Esophagus (tissue), 2 donors: ENCODE results near the gene CYSRT1. TPM values are rescaled to one million over a fixed set of nuclear protein-coding genes. Genes with fewer than 3 reads are reported as not detected.

Experiments
- H3K27ac ChIP-seq, 2 donors: one replicate each; pipeline ENCODE4 v1.5.1; 2013; ENCODE audit warnings: low read depth in 2 of 2, mild to moderate bottlenecking in 2 of 2, inconsistent platforms in 1 of 2, low read length in 1 of 2, moderate library complexity in 1 of 2
- H3K27me3 ChIP-seq, 2 donors: one replicate each; pipeline ENCODE4 v1.6.1; 2013; ENCODE audit warnings: low read length in 2 of 2, control low read depth in 1 of 2, mild to moderate bottlenecking in 1 of 2; ENCODE audit not compliant: insufficient read depth in 2 of 2, control insufficient read depth in 1 of 2
- H3K36me3 ChIP-seq, 2 donors: one replicate each; pipeline ENCODE4 v1.6.1; 2013; ENCODE audit warnings: low read length in 1 of 2; ENCODE audit not compliant: control insufficient read depth in 2 of 2, insufficient read depth in 2 of 2
- H3K4me1 ChIP-seq, 2 donors: one replicate each; pipeline ENCODE4 v1.6.1; 2013; ENCODE audit warnings: low read length in 1 of 2; ENCODE audit not compliant: control insufficient read depth in 2 of 2, insufficient read depth in 2 of 2
- H3K4me3 ChIP-seq, 2 donors: one replicate each; pipeline ENCODE4 v1.5.1; 2013; ENCODE audit warnings: low read length in 2 of 2, mild to moderate bottlenecking in 2 of 2, low read depth in 1 of 2, moderate library complexity in 1 of 2
- H3K9me3 ChIP-seq, 2 donors: one replicate each; pipeline ENCODE4 v1.6.1; 2013; ENCODE audit warnings: mild to moderate bottlenecking in 2 of 2, low read depth in 1 of 2, low read length in 1 of 2, moderate library complexity in 1 of 2; ENCODE audit not compliant: control insufficient read depth in 2 of 2, insufficient read depth in 1 of 2
- WGBS, 2 donors: extraction: QIAGEN DNeasy Blood & Tissue Kit; methylation state at CpG; one replicate each; pipeline ENCODE4 v1.1.7; 2013; 5-methylcytosine and 5-hydroxymethylcytosine counted together
- polyA plus RNA-seq, 2 donors: library from polyadenylated mRNA; stranded (reverse); fragments of 200-250 nt; gene quantifications; one replicate each; pipeline ENCODE4 v1.2.3, GENCODE V29; 2013
- donor health status: healthy with polysubstance abuse.
- donor health status: Bipolar disorder and iron deficiency.

The CYSRT1 gene
- polyA plus RNA-seq, 2 donors = 334 to 342 TPM

DNA sequence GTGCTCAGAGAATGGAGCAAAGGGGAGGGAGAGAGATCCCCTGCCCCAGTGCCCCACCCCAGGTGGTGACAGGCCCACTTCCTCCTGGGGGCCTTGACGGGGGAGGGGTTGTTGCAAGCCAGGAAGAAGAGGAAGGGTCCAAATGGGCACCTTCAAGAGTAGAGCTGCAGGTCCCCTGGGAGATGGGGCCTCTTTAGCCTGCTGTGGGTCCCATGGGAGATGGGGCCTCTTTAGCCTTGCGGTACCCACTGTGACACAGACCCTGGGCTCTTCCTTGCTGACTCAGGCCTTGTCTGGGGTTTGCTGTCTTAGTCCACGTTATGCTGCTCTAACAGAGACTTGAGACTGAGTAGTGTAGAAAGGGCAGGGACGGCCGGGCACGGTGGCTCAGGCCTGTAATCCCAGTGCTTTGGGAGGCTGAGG lies 43.0 kb downstream of the CYSRT1 start:
- peaks cover 4 to 48% of the 10 kb centered on the region in 2 donors for H3K36me3 ChIP-seq

GRCh38 chr9:137268538-137269201 lies 43.7 kb downstream of the CYSRT1 start:
- Histone ChIP-seq H3K4me3 (no peak overlapping the region), H3K9me3 (no peaks in the 10 kb centered on the region), H3K36me3 (peaks cover 4 to 43% of the 10 kb centered on the region in 2 donors), H3K4me1 (peaks cover 5 to 6% of the 10 kb centered on the region in 2 donors), H3K27ac (peak overlapping the region in 1 of 2 donors; percentile 58), H3K27me3 (no peaks in the 10 kb centered on the region)
- whole genome bisulfite sequencing, 2 donors = 71 to 83% methylated on average over 19 of the region's 19 CpGs

More for the DNA sequence above, 43.0 kb downstream of the CYSRT1 start:
- Histone ChIP-seq H3K27ac (no peak overlapping the region), H3K27me3 (no peaks in the 10 kb centered on the region), H3K4me3 (no peak overlapping the region), H3K4me1 (peaks cover 5 to 6% of the 10 kb centered on the region in 2 donors), H3K9me3 (no peaks in the 10 kb centered on the region)
- WGBS, 2 donors = 93 to 95% methylated on average over 6 of the region's 6 CpGs

- H3K4me1 ChIP-seq = peaks cover 5 to 12% of the 10 kb centered on the region in 2 donors
- 36 to 46% methylated on average over 17 of the region's 17 CpGs for WGBS, 2 donors
- H3K4me3 ChIP-seq = no peak overlapping the region
- peaks cover 4 to 37% of the 10 kb centered on the region in 2 donors for H3K36me3 ChIP-seq
- no peaks in the 10 kb centered on the region for H3K9me3 ChIP-seq
- peak overlapping the region in 1 of 2 donors; percentile 58 for H3K27ac ChIP-seq
- no peaks in the 10 kb centered on the region for H3K27me3 ChIP-seq
These were observed 44.3 kb downstream of the CYSRT1 start for GRCh38 chr9:137269231-137269772.

- Histone ChIP-seq H3K9me3 (no peaks in the 10 kb centered on the region), H3K4me1 (peaks cover 5 to 13% of the 10 kb centered on the region in 2 donors), H3K4me3 (no peak overlapping the region), H3K36me3 (peaks cover 0 to 31% of the 10 kb centered on the region in 2 donors), H3K27me3 (no peaks in the 10 kb centered on the region), H3K27ac (no peak overlapping the region)
- WGBS, 2 donors = 77 to 82% methylated on average over 32 of the region's 32 CpGs
These were observed 46.1 kb downstream of the CYSRT1 start for GRCh38 chr9:137270929-137271695.

DNA sequence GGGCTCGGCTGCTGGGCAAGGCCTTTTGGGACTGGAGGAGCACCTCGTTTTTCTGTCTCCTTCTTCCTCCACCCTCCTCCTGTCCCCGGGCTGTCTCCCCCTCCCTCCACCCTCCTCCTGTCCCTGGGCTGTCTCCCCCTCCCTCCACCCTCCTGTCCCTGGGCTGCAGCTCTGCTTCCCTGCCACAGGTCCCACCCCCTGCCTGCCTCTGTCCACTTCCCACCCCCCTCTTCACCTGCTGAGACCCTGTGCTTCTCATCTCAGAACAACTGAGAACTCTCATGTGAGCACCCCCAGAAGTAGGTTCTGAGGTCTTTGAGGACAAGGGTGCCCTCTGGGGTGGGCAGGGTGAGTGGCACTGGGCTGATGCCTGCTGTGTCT lies 46.7 kb downstream of the CYSRT1 start:
- no peak overlapping the region for H3K27ac ChIP-seq
- peaks cover 5 to 13% of the 10 kb centered on the region in 2 donors for H3K4me1 ChIP-seq
- H3K27me3 ChIP-seq = no peaks in the 10 kb centered on the region
- no peak overlapping the region for H3K4me3 ChIP-seq
- no peaks in the 10 kb centered on the region for H3K9me3 ChIP-seq
- H3K36me3 ChIP-seq = peaks cover 0 to 25% of the 10 kb centered on the region in 2 donors
- whole genome bisulfite sequencing, 2 donors = 37 to 38% methylated on average over 3 of the region's 3 CpGs

GRCh38 chr9:137272241-137273094 lies 47.5 kb downstream of the CYSRT1 start:
- Histone ChIP-seq H3K27ac (no peak overlapping the region), H3K36me3 (peaks cover 0 to 20% of the 10 kb centered on the region in 2 donors), H3K27me3 (no peaks in the 10 kb centered on the region), H3K9me3 (no peaks in the 10 kb centered on the region), H3K4me3 (no peak overlapping the region), H3K4me1 (peaks cover 5 to 19% of the 10 kb centered on the region in 2 donors)
- 89% methylated on average over 37 to 39 of the region's 39 CpGs for WGBS, 2 donors

DNA sequence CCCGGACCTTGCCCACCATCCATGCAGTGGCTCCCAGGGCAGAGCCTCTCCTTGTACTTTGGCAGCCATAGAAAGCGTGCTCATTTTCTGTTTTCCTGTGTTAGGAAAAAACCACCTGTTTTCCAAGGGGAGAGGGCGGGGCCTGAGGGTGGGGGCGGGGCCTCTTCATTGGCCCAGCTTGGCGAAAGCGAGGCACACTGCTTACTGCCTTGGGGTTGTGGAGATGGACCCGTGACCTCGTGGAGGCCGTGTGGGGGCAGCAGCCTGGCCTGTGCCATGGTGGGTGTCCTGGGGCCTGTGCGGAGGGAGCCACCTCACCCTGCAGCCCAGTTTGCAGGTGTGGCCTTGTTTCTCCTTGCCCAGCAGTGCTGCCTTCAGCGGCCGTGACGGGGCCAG lies 48.1 kb downstream of the CYSRT1 start:
- Histone ChIP-seq H3K9me3 (no peaks in the 10 kb centered on the region), H3K27ac (no peak overlapping the region), H3K4me3 (no peak overlapping the region), H3K36me3 (peaks cover 0 to 16% of the 10 kb centered on the region in 2 donors), H3K4me1 (peaks cover 5 to 20% of the 10 kb centered on the region in 2 donors), H3K27me3 (peaks cover 0 to under 1% of the 10 kb centered on the region in 2 donors)
- WGBS, 2 donors = 76% methylated on average over 13 of the region's 13 CpGs

GRCh38 chr9:137273611-137274320 lies 48.8 kb downstream of the CYSRT1 start:
- no peak overlapping the region for H3K4me3 ChIP-seq
- peak overlapping the region in 1 of 2 donors; percentile 92 for H3K27ac ChIP-seq
- H3K9me3 ChIP-seq = peaks cover 0 to under 1% of the 10 kb centered on the region in 2 donors
- H3K4me1 ChIP-seq = peaks cover 4 to 21% of the 10 kb centered on the region in 2 donors
- H3K27me3 ChIP-seq = peaks cover 0 to 6% of the 10 kb centered on the region in 2 donors
- WGBS, 2 donors = 51 to 56% methylated on average over 15 of the region's 15 CpGs
- peaks cover 0 to 12% of the 10 kb centered on the region in 2 donors for H3K36me3 ChIP-seq
